G401.6 (cell line): ENCODE data around the gene INHBA.

Experiments
- FAIRE-seq: peaks from 2 replicates; lab custom pipeline; 2012; peaks lifted over from hg19 to GRCh38; lab: Jason Lieb, UNC

The INHBA gene

GRCh38 chr7:41711283-41712064, 8.6 kb upstream of the INHBA start:
- FAIRE-seq, result no peak

GRCh38 chr7:41710838-41711237, 7.9 kb upstream of the INHBA start:
- no peak for FAIRE-seq

GRCh38 chr7:41709621-41710020, 6.7 kb upstream of the INHBA start:
- FAIRE-seq, result no peak

GRCh38 chr7:41708581-41709358, 5.9 kb upstream of the INHBA start:
- no peak for FAIRE-seq

- FAIRE-seq, result no peak
These were observed 3.5 kb upstream of the INHBA start for GRCh38 chr7:41706228-41706930.

- FAIRE-seq, result no peak
These were observed 2.4 kb upstream of the INHBA start for GRCh38 chr7:41705109-41705901.

- FAIRE-seq, result no peak
These were observed 1.6 kb downstream of the INHBA start for GRCh38 chr7:41701068-41701941.

GRCh38 chr7:41700044-41700471, 2.8 kb downstream of the INHBA start:
- FAIRE-seq, result no peak

GRCh38 chr7:41699516-41699915, 3.4 kb downstream of the INHBA start:
- FAIRE-seq, result no peak

GRCh38 chr7:41698726-41699125, 4.2 kb downstream of the INHBA start:
- FAIRE-seq, result no peak

GRCh38 chr7:41698114-41698513, 4.8 kb downstream of the INHBA start:
- no peak for FAIRE-seq

GRCh38 chr7:41696323-41696916, 6.5 kb downstream of the INHBA start:
- FAIRE-seq, result no peak

GRCh38 chr7:41695661-41696322, 7.1 kb downstream of the INHBA start:
- FAIRE-seq, result no peak

- no peak for FAIRE-seq
These were observed 8.4 kb downstream of the INHBA start for GRCh38 chr7:41694495-41694894.

- FAIRE-seq, result no peak
These were observed 9.5 kb downstream of the INHBA start for GRCh38 chr7:41693150-41693997.

GRCh38 chr7:41692251-41692650, 10.6 kb downstream of the INHBA start:
- no peak for FAIRE-seq

GRCh38 chr7:41691286-41692190, 11.4 kb downstream of the INHBA start:
- FAIRE-seq, result no peak

GRCh38 chr7:41689815-41690214, 13.1 kb downstream of the INHBA start:
- FAIRE-seq, result no peak
